WTC11 (cell line): Measurements from ENCODE around the gene TPBGL.

ENCODE experiments used
- CTCF ChIP-seq: fragments of 200-600 bp; IDR thresholded peaks from 2 replicates; pipeline ENCODE4 v1.8.0; 2022; ENCODE audit warnings: antibody characterized with exemption
- E2F1 ChIP-seq: sonication (generic); formaldehyde crosslinking; IDR thresholded peaks from 2 replicates; pipeline ENCODE4 v1.8.0; 2022; ENCODE audit warnings: mild to moderate bottlenecking, missing genetic modification reagents
- E2F4 ChIP-seq: sonication (generic); formaldehyde crosslinking; IDR thresholded peaks from 2 replicates; pipeline ENCODE4 v1.8.1; 2022; ENCODE audit warnings: low read depth, mild to moderate bottlenecking, moderate library complexity, missing genetic modification reagents, borderline replicate concordance
- HMGXB4 ChIP-seq: sonication (generic); formaldehyde crosslinking; IDR thresholded peaks from 2 replicates; pipeline ENCODE4 v1.8.1; 2023; ENCODE audit warnings: mild to moderate bottlenecking, moderate library complexity, missing genetic modification reagents
- NFE2L1 ChIP-seq: sonication (generic); formaldehyde crosslinking; IDR thresholded peaks from 2 replicates; pipeline ENCODE4 v1.8.1; 2023; ENCODE audit warnings: missing genetic modification reagents
- PRDM15 ChIP-seq: sonication (generic); formaldehyde crosslinking; IDR thresholded peaks from 2 replicates; pipeline ENCODE4 v1.8.0; 2022; ENCODE audit warnings: missing genetic modification reagents
- TCF7 ChIP-seq: sonication (generic); formaldehyde crosslinking; IDR thresholded peaks from 2 replicates; pipeline ENCODE4 v1.8.0; 2022; ENCODE audit warnings: mild to moderate bottlenecking, low read depth, missing genetic modification reagents, moderate library complexity

- no peak for TF ChIP-seq NFE2L1 (CRISPR knock-in tag)
- no peak for TF ChIP-seq CTCF
- no peak for TF ChIP-seq TCF7
- TF ChIP-seq HMGXB4 (CRISPR knock-in tag), result no peak
- TF ChIP-seq PRDM15 (CRISPR knock-in tag), result no peak
- TF ChIP-seq E2F4 (CRISPR knock-in tag), result no peak
- no peak for TF ChIP-seq E2F1 (CRISPR knock-in tag)
These were observed 36.1 kb downstream of the TPBGL start for GRCh38 chr11:75276686-75277085.
